SK-N-SH treated with all-trans-retinoic acid at 6 μM for 48 hours (cell line): Measurements from ENCODE around the gene FGF3.

Experiments used
- ATAC-seq: fragments of 200-7000 bp; cut with Tn5 transposase; 3 replicates; pipeline ENCODE4 v1.9.1; 2020; ENCODE audit warnings: mild to moderate bottlenecking, moderate library complexity
- CSDC2 ChIP-seq: fragments of 250-450 bp; sonication (Bioruptor Pico); IDR thresholded peaks from 2 replicates; pipeline ENCODE4 v1.5.0; 2020; ENCODE audit warnings: mild to moderate bottlenecking, moderate library complexity
- ESRRG ChIP-seq: fragments of 250-450 bp; sonication (Bioruptor Pico); IDR thresholded peaks from 2 replicates; pipeline ENCODE4 v1.6.1; 2021; ENCODE audit warnings: mild to moderate bottlenecking
- GLIS3 ChIP-seq: fragments of 250-450 bp; sonication (Bioruptor Pico); IDR thresholded peaks from 2 replicates; pipeline ENCODE4 v1.5.0; 2020; ENCODE audit warnings: mild to moderate bottlenecking, moderate library complexity
- ISL1 ChIP-seq: fragments of 250-450 bp; sonication (Bioruptor Pico); IDR thresholded peaks from 2 replicates; pipeline ENCODE4 v2.1.2; 2022; ENCODE audit warnings: mild to moderate bottlenecking, moderate library complexity
- OSR1 ChIP-seq: fragments of 250-450 bp; sonication (Bioruptor Pico); IDR thresholded peaks from 2 replicates; pipeline ENCODE4 v1.8.0; 2022; ENCODE audit warnings: moderate library complexity, mild to moderate bottlenecking, inconsistent platforms
- PPARA ChIP-seq: fragments of 250-450 bp; sonication (Bioruptor Pico); IDR thresholded peaks from 2 replicates; pipeline ENCODE4 v1.5.0; 2020; ENCODE audit warnings: mild to moderate bottlenecking, borderline replicate concordance
- RARB ChIP-seq: fragments of 250-450 bp; sonication (Bioruptor Pico); IDR thresholded peaks from 2 replicates; pipeline ENCODE4 v1.8.0; 2021; ENCODE audit warnings: mild to moderate bottlenecking, moderate library complexity
- SNAI2 ChIP-seq: fragments of 250-450 bp; sonication (Bioruptor Pico); IDR thresholded peaks from 2 replicates; pipeline ENCODE4 v1.5.0; 2020; ENCODE audit warnings: mild to moderate bottlenecking, moderate library complexity
- ZC3H10 ChIP-seq: fragments of 250-450 bp; sonication (Bioruptor Pico); IDR thresholded peaks from 2 replicates; pipeline ENCODE4 v1.5.1; 2021; ENCODE audit warnings: mild to moderate bottlenecking, moderate library complexity
- ZFP3 ChIP-seq: fragments of 250-450 bp; sonication (Bioruptor Pico); IDR thresholded peaks from 2 replicates; pipeline ENCODE4 v1.5.0; 2020; ENCODE audit warnings: mild to moderate bottlenecking, moderate library complexity
- ZNF565 ChIP-seq: fragments of 450-650 bp; formaldehyde crosslinking; conservative IDR thresholded peaks from 2 replicates; pipeline ENCODE4 v1.5.0; 2020; ENCODE audit warnings: low read depth, mild to moderate bottlenecking, moderate library complexity
- ZNF8 ChIP-seq: fragments of 450-650 bp; formaldehyde crosslinking; IDR thresholded peaks from 2 replicates; pipeline ENCODE4 v1.5.0; 2020; ENCODE audit warnings: mild to moderate bottlenecking, moderate library complexity
- TF ChIP-seq, protein P1 (sequence below): fragments of 250-450 bp; sonication (Bioruptor Pico); IDR thresholded peaks from 2 replicates; pipeline ENCODE4 v1.5.1; 2020; ENCODE audit warnings: low read depth, mild to moderate bottlenecking, moderate library complexity
- TF ChIP-seq, protein P2 (sequence below): fragments of 250-450 bp; sonication (Bioruptor Pico); IDR thresholded peaks from 2 replicates; pipeline ENCODE4 v1.5.0; 2020; ENCODE audit warnings: mild to moderate bottlenecking, moderate library complexity
- TF ChIP-seq, protein P3 (sequence below): fragments of 250-450 bp; sonication (Bioruptor Pico); IDR thresholded peaks from 2 replicates; pipeline ENCODE4 v1.5.1; 2021; ENCODE audit warnings: mild to moderate bottlenecking, moderate library complexity
- TF ChIP-seq, protein P4 (sequence below): fragments of 250-450 bp; sonication (Bioruptor Pico); IDR thresholded peaks from 2 replicates; pipeline ENCODE4 v1.8.0; 2021; ENCODE audit warnings: low read depth, mild to moderate bottlenecking, moderate library complexity, borderline replicate concordance
- TF ChIP-seq, protein P5 (sequence below): fragments of 250-450 bp; sonication (Bioruptor Pico); IDR thresholded peaks from 2 replicates; pipeline ENCODE4 v1.8.0; 2020; ENCODE audit warnings: mild to moderate bottlenecking, moderate library complexity, borderline replicate concordance

Gene FGF3

DNA sequence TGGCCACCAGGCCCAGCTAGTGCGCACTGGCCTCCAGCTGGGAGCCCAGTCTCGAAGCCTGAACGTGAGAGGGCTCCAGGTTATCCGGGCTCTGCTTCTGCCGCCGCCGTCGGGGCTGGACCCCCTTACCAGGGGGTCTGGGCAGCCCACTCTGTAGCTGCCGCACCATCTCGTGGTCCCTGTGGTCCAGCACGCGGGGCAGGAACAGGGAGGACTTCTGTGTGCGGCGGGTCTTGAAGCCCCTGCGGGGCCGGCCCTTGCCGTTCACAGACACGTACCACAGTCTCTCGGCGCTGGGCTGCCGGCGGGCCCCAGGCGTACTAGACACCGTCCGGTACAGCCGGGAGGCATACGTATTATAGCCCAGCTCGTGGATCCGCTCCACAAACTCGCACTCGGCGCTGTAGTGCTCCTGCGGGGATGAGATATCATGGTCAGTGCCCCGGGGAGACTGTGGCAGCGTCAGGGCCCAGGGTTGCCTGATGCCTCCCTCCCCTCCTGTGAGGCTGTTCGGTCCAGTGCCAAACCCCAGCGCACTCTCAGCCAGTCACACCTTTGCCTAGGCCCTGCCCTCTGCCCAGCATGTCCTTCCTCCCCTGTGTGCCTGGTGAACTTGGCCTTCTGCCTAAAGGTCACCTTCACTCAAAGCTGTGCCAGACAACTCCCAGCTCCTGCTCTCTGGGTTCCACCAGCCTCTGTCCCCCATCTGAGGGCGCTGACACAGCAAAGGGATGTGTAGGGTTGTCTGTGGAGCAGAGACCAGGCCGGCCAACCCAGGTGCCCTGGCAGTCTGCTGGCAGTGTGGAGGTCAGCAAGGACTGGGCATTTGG, 8.7 kb downstream of the FGF3 start:
- no peak; the same call in 2 of the 3 replicates for ATAC-seq
- TF ChIP-seq, protein P1, sequence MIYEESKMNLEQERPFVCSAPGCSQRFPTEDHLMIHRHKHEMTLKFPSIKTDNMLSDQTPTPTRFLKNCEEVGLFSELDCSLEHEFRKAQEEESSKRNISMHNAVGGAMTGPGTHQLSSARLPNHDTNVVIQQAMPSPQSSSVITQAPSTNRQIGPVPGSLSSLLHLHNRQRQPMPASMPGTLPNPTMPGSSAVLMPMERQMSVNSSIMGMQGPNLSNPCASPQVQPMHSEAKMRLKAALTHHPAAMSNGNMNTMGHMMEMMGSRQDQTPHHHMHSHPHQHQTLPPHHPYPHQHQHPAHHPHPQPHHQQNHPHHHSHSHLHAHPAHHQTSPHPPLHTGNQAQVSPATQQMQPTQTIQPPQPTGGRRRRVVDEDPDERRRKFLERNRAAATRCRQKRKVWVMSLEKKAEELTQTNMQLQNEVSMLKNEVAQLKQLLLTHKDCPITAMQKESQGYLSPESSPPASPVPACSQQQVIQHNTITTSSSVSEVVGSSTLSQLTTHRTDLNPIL (CRISPR knock-in tag) = no peak
- TF ChIP-seq OSR1 (CRISPR knock-in tag) (no peak), PPARA (no peak), ISL1 (CRISPR knock-in tag) (no peak), SNAI2 (no peak), ZNF8 (CRISPR knock-in tag) (no peak), GLIS3 (CRISPR knock-in tag) (no peak), CSDC2 (CRISPR knock-in tag) (no peak)
- TF ChIP-seq, protein P2, sequence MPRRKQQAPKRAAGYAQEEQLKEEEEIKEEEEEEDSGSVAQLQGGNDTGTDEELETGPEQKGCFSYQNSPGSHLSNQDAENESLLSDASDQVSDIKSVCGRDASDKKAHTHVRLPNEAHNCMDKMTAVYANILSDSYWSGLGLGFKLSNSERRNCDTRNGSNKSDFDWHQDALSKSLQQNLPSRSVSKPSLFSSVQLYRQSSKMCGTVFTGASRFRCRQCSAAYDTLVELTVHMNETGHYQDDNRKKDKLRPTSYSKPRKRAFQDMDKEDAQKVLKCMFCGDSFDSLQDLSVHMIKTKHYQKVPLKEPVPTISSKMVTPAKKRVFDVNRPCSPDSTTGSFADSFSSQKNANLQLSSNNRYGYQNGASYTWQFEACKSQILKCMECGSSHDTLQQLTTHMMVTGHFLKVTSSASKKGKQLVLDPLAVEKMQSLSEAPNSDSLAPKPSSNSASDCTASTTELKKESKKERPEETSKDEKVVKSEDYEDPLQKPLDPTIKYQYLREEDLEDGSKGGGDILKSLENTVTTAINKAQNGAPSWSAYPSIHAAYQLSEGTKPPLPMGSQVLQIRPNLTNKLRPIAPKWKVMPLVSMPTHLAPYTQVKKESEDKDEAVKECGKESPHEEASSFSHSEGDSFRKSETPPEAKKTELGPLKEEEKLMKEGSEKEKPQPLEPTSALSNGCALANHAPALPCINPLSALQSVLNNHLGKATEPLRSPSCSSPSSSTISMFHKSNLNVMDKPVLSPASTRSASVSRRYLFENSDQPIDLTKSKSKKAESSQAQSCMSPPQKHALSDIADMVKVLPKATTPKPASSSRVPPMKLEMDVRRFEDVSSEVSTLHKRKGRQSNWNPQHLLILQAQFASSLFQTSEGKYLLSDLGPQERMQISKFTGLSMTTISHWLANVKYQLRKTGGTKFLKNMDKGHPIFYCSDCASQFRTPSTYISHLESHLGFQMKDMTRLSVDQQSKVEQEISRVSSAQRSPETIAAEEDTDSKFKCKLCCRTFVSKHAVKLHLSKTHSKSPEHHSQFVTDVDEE (CRISPR knock-in tag) = no peak
- TF ChIP-seq, protein P3, sequence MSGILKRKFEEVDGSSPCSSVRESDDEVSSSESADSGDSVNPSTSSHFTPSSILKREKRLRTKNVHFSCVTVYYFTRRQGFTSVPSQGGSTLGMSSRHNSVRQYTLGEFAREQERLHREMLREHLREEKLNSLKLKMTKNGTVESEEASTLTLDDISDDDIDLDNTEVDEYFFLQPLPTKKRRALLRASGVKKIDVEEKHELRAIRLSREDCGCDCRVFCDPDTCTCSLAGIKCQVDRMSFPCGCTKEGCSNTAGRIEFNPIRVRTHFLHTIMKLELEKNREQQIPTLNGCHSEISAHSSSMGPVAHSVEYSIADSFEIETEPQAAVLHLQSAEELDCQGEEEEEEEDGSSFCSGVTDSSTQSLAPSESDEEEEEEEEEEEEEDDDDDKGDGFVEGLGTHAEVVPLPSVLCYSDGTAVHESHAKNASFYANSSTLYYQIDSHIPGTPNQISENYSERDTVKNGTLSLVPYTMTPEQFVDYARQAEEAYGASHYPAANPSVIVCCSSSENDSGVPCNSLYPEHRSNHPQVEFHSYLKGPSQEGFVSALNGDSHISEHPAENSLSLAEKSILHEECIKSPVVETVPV (CRISPR knock-in tag) = no peak

DNA sequence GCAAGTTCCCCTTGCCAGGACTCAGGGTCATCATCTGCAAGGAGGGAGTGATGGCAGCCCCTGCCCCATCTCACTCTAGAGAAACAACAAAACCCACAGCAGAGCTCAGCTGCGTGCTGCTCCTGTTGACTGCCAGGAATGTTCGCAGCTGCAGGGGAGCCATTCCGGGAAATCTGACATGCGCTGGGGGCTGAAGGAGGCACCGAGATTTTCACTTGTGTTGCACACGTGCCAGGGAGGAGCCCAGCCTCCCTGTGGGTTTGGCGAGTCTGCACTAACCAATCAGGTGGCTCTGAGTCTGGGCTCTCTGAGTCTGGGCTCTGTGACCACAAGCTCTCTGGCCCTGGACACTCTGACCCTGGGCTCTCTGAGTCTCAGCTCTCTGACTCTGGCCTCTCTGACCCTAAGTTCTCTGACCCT, 10.5 kb downstream of the FGF3 start:
- peak; percentile 40; the same call in 1 of the 3 replicates for ATAC-seq
- TF ChIP-seq ISL1 (CRISPR knock-in tag) = no peak
- TF ChIP-seq ZNF565 (CRISPR knock-in tag) = no peak
- no peak for TF ChIP-seq CSDC2 (CRISPR knock-in tag)
- no peak for TF ChIP-seq ZC3H10
- no peak for TF ChIP-seq ZNF8 (CRISPR knock-in tag)
- no peak for TF ChIP-seq RARB (CRISPR knock-in tag)
- TF ChIP-seq, protein P4, sequence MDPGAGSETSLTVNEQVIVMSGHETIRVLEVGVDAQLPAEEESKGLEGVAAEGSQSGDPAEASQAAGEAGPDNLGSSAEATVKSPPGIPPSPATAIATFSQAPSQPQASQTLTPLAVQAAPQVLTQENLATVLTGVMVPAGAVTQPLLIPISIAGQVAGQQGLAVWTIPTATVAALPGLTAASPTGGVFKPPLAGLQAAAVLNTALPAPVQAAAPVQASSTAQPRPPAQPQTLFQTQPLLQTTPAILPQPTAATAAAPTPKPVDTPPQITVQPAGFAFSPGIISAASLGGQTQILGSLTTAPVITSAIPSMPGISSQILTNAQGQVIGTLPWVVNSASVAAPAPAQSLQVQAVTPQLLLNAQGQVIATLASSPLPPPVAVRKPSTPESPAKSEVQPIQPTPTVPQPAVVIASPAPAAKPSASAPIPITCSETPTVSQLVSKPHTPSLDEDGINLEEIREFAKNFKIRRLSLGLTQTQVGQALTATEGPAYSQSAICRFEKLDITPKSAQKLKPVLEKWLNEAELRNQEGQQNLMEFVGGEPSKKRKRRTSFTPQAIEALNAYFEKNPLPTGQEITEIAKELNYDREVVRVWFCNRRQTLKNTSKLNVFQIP (CRISPR knock-in tag) = no peak
- no peak for TF ChIP-seq ESRRG (CRISPR knock-in tag)
- TF ChIP-seq GLIS3 (CRISPR knock-in tag) = no peak

DNA sequence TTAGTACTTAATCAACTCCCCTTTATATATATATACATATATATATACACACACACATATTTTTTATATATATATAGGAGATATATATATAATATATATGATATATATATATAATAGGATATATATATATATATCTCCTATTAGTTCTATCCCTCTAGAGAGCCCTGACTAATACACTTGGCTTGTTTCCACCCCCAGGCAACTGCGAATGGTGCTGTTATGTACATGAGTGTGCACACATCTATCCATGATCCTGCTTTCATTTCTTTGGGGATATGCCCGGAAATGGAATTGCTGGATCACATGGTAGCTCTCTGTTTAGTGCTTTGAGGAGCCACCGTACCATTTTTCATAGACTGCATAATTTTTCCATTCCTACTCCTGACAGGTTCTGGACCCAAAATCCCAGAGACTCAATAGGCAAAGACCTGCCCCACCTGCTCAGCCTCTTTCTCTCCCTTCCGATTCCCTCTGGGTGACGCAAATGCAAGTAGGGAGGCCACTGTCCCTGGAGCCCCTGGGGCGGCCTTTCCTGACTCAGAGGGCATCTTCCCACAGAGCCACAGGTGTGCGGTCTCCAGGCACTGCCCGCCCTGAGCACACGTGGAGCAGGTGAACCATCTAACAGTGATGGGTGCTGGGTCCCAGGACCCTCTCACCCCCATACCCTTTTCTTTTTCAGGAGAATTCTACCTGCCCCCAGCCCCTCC, 12.0 kb downstream of the FGF3 start:
- no peak for ATAC-seq
- no peak for TF ChIP-seq ZNF8 (CRISPR knock-in tag)
- no peak for TF ChIP-seq SNAI2
- TF ChIP-seq, protein P3 (CRISPR knock-in tag) = no peak
- TF ChIP-seq ZNF565 (CRISPR knock-in tag) = no peak
- TF ChIP-seq RARB (CRISPR knock-in tag) = no peak
- TF ChIP-seq, protein P1 (CRISPR knock-in tag) = no peak
- no peak for TF ChIP-seq ZFP3 (CRISPR knock-in tag)
- TF ChIP-seq, protein P5, sequence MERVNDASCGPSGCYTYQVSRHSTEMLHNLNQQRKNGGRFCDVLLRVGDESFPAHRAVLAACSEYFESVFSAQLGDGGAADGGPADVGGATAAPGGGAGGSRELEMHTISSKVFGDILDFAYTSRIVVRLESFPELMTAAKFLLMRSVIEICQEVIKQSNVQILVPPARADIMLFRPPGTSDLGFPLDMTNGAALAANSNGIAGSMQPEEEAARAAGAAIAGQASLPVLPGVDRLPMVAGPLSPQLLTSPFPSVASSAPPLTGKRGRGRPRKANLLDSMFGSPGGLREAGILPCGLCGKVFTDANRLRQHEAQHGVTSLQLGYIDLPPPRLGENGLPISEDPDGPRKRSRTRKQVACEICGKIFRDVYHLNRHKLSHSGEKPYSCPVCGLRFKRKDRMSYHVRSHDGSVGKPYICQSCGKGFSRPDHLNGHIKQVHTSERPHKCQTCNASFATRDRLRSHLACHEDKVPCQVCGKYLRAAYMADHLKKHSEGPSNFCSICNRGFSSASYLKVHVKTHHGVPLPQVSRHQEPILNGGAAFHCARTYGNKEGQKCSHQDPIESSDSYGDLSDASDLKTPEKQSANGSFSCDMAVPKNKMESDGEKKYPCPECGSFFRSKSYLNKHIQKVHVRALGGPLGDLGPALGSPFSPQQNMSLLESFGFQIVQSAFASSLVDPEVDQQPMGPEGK = no peak
- TF ChIP-seq GLIS3 (CRISPR knock-in tag) = no peak
- TF ChIP-seq, protein P4 (CRISPR knock-in tag) = no peak
- no peak for TF ChIP-seq CSDC2 (CRISPR knock-in tag)
- TF ChIP-seq PPARA = no peak
- TF ChIP-seq ESRRG (CRISPR knock-in tag) = no peak
- TF ChIP-seq ZC3H10 = no peak
